ENCODE measurements around the gene NARS2.

DNA sequence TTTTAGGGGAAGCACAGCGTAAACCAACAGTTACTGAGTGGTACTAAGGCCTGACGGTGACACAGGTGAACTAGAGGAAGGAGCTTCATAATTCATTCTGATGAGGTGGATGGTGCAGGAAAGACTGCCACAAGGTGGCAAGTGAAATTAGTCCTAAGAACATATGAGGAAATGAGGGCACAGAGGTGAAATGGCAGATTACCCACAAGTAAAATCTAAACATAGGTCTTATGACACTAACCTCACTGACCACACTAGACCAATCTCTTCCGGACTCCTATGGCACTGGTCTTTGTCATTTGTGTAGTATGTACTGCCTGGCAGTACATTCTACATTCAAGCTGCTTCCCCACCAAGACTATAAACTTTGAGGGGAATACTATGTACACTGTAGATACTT lies 177.3 kb downstream of the NARS2 start:
- TF ChIP-seq, protein P1, sequence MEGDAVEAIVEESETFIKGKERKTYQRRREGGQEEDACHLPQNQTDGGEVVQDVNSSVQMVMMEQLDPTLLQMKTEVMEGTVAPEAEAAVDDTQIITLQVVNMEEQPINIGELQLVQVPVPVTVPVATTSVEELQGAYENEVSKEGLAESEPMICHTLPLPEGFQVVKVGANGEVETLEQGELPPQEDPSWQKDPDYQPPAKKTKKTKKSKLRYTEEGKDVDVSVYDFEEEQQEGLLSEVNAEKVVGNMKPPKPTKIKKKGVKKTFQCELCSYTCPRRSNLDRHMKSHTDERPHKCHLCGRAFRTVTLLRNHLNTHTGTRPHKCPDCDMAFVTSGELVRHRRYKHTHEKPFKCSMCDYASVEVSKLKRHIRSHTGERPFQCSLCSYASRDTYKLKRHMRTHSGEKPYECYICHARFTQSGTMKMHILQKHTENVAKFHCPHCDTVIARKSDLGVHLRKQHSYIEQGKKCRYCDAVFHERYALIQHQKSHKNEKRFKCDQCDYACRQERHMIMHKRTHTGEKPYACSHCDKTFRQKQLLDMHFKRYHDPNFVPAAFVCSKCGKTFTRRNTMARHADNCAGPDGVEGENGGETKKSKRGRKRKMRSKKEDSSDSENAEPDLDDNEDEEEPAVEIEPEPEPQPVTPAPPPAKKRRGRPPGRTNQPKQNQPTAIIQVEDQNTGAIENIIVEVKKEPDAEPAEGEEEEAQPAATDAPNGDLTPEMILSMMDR (IDR thresholded peaks at IDR 0.05), result no peak
- TF ChIP-seq POLR2A (IDR thresholded peaks at IDR 0.05), result no peak

All from breast epithelium (tissue), 3 donors.